ENCODE results near the gene RXFP4. TPM values are rescaled to one million over a fixed set of nuclear protein-coding genes. Genes with fewer than 3 reads are reported as not detected.
A peak's percentile ranks its signal among the peaks of the same experiment; 100 is the strongest.

RXFP4 gene
- total and polyA plus RNA-seq, 2 of the 13 experiments (the other 11 are each of a cell fraction or from before 2014, with no cell fraction given), result 0.38 to 1.4 TPM

DNA sequence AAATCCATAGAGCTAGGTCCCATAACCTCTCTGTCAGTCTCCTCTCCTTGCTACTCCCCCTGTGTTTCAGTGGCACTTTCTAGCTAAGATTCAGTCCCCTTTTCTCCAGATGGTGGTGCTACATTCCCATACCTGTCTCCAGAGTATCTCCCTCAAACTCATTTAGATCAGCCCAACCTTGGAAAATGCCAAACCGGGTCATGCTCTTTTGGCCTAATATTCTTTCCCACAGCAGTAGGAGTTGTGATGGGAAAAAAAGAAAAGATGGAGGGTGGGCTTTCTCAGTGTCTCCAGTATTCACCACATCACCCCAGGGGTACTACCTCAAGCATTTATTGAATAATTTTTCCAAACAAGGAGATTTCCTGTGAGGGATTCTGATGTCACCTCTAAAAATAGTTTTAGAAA lies 3.2 kb upstream of the RXFP4 start (continued):
- TF ChIP-seq, protein P1, sequence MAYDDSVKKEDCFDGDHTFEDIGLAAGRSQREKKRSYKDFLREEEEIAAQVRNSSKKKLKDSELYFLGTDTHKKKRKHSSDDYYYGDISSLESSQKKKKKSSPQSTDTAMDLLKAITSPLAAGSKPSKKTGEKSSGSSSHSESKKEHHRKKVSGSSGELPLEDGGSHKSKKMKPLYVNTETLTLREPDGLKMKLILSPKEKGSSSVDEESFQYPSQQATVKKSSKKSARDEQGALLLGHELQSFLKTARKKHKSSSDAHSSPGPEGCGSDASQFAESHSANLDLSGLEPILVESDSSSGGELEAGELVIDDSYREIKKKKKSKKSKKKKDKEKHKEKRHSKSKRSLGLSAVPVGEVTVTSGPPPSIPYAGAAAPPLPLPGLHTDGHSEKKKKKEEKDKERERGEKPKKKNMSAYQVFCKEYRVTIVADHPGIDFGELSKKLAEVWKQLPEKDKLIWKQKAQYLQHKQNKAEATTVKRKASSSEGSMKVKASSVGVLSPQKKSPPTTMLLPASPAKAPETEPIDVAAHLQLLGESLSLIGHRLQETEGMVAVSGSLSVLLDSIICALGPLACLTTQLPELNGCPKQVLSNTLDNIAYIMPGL (CRISPR knock-in tag; IDR thresholded peaks at IDR 0.05; ENCODE audit: borderline replicate concordance in 1 of 2, low read depth in 1 of 2), result 0 out of 4 replicates have a peak, but pooled peaks of 1 of the 2 experiments have one; percentile 50
- TF ChIP-seq, protein P2, sequence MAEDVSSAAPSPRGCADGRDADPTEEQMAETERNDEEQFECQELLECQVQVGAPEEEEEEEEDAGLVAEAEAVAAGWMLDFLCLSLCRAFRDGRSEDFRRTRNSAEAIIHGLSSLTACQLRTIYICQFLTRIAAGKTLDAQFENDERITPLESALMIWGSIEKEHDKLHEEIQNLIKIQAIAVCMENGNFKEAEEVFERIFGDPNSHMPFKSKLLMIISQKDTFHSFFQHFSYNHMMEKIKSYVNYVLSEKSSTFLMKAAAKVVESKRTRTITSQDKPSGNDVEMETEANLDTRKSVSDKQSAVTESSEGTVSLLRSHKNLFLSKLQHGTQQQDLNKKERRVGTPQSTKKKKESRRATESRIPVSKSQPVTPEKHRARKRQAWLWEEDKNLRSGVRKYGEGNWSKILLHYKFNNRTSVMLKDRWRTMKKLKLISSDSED (CRISPR knock-in tag; IDR thresholded peaks at IDR 0.05), result no peak
- TF ChIP-seq ASH2L (IDR thresholded peaks at IDR 0.05; ENCODE audit: insufficient read length, low read depth, low read length), result no peak
- no peak for TF ChIP-seq SCMH1 (CRISPR knock-in tag; IDR thresholded peaks at IDR 0.05; ENCODE audit: borderline replicate concordance)
- TF ChIP-seq ZNF10 (CRISPR knock-in tag; IDR thresholded peaks at IDR 0.05; ENCODE audit: borderline replicate concordance, low read depth), result no peak
- no peak for TF ChIP-seq ZFP36 (IDR thresholded peaks at IDR 0.05; ENCODE audit: borderline replicate concordance, low read depth, low read length, partially characterized antibody)
- TF ChIP-seq, protein P3, sequence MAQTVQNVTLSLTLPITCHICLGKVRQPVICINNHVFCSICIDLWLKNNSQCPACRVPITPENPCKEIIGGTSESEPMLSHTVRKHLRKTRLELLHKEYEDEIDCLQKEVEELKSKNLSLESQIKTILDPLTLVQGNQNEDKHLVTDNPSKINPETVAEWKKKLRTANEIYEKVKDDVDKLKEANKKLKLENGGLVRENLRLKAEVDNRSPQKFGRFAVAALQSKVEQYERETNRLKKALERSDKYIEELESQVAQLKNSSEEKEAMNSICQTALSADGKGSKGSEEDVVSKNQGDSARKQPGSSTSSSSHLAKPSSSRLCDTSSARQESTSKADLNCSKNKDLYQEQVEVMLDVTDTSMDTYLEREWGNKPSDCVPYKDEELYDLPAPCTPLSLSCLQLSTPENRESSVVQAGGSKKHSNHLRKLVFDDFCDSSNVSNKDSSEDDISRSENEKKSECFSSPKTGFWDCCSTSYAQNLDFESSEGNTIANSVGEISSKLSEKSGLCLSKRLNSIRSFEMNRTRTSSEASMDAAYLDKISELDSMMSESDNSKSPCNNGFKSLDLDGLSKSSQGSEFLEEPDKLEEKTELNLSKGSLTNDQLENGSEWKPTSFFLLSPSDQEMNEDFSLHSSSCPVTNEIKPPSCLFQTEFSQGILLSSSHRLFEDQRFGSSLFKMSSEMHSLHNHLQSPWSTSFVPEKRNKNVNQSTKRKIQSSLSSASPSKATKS (CRISPR knock-in tag; IDR thresholded peaks at IDR 0.05), result no peak
- no peak for TF ChIP-seq BCLAF1 (IDR thresholded peaks at IDR 0.05)
- TF ChIP-seq ZNF547 (CRISPR knock-in tag; IDR thresholded peaks at IDR 0.05), result no peak
- no peak for TF ChIP-seq TFDP1 (CRISPR knock-in tag; IDR thresholded peaks at IDR 0.05; ENCODE audit: borderline replicate concordance)
- TF ChIP-seq PCBP2 (optimal IDR thresholded peaks at IDR 0.05; ENCODE audit: low read depth, low read length, poor library complexity, severe bottlenecking), result no peak
- TF ChIP-seq U2AF1 (optimal IDR thresholded peaks at IDR 0.05; ENCODE audit: low read depth, low read length), result no peak
- no peak for TF ChIP-seq NBN (conservative IDR thresholded peaks at IDR 0.05)
- TF ChIP-seq, protein P4, sequence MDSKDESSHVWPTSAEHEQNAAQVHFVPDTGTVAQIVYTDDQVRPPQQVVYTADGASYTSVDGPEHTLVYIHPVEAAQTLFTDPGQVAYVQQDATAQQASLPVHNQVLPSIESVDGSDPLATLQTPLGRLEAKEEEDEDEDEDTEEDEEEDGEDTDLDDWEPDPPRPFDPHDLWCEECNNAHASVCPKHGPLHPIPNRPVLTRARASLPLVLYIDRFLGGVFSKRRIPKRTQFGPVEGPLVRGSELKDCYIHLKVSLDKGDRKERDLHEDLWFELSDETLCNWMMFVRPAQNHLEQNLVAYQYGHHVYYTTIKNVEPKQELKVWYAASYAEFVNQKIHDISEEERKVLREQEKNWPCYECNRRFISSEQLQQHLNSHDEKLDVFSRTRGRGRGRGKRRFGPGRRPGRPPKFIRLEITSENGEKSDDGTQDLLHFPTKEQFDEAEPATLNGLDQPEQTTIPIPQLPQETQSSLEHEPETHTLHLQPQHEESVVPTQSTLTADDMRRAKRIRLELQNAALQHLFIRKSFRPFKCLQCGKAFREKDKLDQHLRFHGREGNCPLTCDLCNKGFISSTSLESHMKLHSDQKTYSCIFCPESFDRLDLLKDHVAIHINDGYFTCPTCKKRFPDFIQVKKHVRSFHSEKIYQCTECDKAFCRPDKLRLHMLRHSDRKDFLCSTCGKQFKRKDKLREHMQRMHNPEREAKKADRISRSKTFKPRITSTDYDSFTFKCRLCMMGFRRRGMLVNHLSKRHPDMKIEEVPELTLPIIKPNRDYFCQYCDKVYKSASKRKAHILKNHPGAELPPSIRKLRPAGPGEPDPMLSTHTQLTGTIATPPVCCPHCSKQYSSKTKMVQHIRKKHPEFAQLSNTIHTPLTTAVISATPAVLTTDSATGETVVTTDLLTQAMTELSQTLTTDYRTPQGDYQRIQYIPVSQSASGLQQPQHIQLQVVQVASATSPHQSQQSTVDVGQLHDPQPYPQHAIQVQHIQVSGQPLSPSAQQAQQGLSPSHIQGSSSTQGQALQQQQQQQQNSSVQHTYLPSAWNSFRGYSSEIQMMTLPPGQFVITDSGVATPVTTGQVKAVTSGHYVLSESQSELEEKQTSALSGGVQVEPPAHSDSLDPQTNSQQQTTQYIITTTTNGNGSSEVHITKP (CRISPR knock-in tag; IDR thresholded peaks at IDR 0.05; ENCODE audit: low read depth), result peak; percentile 89
- no peak for TF ChIP-seq CBFB (CRISPR knock-in tag; IDR thresholded peaks at IDR 0.05)
- no peak for TF ChIP-seq DNMT3B (CRISPR knock-in tag; conservative IDR thresholded peaks at IDR 0.05)

Data from HepG2 (cell line).